Fibroblast of gingiva (primary cell): ENCODE data around the gene ATP10A.

Source experiments
- DNase-seq: peaks from one replicate; pipeline ENCODE4 v3.0.0-alpha.2; 2011; ENCODE audit warnings: low read depth

The ATP10A gene

DNA sequence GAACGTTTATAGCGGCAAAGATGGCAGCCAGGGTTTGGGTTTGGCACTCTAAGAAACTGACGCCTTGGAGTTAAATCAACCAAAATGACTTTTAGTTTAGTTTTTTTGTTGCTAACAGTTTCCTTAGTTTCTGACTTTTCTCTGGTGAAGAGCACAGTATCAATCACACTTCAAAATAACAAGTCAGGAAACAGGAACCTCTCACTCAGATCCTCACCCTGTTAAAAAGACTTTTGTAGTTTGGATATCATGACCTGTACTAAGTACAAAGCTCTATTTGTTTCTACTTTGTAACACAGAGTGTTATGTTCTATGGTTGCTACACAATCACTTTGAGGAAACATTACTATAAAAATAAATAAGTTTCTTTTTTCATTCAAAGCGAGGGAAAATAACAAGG, 51.1 kb downstream of the ATP10A start:
- DNase-seq, result no peak

DNA sequence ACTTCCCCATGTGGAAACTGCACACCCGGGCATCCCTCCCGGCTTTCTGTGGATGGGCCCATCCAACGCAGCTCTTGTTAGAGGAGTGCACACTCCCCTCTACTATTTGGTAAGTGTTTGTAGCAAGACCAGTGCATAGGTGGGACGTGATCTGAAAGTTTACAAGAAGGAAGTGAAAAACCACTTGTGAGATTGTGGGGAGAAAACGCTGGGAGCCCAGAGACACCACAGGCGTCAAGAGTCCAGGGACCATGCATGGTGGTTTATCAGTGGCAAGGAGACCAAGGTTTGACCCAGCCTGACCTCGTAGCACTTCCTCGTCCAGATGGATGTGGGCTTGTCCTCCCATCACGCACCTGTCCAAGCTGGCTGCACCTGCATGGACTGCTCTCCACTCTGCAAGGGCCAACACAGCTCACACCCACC, 51.6 kb downstream of the ATP10A start:
- DNase-seq, result no peak

DNA sequence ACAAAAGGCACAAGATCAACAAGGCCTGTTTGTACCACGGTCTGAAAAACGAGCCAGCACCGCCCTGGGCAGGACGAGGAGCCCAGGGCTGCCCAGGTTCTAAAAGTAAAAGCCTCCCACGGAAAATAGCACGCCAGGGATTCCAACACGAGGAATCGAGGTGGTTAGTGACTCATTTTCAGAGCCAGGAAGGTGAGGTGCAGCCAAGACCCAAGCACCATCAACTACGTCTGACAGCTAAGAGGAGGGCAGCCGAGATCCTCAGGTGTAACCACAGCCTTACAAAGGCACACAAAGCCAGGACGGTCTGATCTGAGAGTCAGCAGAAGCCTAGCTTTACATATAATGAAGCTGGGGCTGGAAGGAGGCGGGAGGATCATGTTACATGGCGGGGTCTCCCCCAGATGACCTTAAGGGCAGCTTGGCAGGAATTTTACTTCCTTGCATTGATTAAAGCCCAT, 52.5 kb downstream of the ATP10A start:
- no peak for DNase-seq

DNA sequence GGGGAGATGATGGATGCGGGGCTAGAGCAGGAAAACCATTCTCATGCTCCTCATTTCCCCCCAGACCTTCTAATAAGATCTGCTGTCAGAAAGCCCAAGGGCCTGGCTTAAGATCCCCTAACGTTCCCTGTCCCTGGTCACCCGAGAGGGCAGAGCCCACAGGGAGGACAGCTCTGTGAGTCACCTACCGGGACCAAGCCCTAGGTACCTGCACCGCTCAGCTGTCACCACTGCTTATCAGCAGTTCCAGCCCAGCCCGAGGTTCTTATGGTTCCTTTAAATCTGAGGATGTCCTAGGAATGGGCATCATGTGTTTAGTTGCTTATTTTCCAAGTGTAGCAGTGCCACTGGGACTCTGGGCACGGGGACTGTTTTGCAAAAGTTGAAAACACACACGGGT, 53.0 kb downstream of the ATP10A start:
- no peak for DNase-seq

DNA sequence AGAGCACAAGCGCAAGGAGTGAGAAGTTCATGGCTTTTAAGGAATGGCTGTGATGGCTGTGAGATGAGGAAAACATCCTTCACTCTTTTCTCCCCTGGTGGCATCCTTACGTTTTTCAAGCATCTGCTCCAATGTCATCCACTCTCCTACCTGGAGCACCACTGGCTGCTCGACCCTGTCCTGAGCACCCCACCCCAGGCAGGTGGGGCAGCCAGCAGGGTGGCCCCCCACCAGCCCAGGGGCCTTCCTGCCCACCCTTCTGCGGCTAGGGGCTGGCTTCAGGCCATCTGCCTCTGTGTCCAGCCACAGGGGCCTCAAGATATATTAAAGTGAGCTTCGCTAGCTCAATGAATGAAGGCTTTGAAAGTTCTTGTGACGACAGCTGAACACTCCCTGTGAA, 56.1 kb downstream of the ATP10A start:
- DNase-seq, result no peak

DNA sequence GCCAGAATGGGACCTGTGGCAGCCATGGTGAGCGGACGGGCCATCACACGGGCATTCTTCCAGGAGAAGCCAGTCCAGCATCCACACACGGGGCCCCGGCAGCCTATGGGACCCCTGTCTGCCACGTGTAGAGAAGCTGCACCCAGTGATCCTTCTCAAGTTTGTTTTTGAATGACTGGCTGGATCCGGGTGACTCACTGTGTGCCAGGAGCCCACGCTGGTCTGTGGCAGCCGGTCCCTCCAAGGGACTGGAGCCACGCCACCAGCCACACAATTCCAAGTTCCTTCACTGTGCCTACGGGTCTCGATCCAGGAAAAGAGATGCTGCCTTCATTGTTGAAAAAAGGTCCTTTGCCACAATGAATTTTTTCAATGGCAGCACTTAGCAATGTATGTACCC, 58.1 kb downstream of the ATP10A start:
- DNase-seq, result peak; percentile 24

DNA sequence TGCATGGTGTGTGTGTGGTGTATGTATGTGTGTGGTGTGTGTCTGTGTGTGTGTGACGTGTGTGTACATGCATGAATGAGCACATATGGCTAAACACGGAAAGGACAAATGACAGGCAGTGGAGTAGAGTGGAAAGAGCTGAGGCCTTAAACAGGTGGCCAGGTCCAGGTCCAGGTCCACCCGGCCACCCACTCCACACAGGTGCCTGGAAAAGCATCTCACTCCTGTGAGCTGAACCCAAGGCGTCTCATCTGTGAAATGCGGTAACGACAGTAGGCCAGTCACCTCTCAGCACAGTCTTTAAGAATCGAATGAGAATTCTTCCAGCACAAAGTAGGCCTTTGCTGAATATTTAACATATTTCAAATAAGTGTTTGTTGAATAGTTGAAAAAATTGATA, 58.7 kb downstream of the ATP10A start:
- no peak for DNase-seq

DNA sequence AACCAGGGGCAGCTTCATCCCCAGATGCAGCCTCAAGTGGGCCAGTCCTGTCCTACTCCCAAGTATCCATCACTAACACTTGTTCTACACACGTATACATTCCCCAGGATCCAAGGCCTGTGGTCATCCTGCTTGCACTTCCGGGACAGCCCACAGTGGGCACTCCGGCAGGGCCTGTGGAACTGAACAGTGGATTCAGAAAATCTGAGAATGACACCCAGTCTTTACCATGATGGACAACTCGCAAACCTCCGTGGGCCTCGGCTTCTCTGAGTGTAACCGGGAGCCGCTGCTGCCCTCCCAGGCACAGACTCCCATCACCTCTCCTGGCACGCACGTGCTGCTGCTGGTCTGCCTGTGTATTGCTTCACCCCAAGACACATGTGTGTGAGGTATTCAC, 59.6 kb downstream of the ATP10A start:
- DNase-seq, result no peak

DNA sequence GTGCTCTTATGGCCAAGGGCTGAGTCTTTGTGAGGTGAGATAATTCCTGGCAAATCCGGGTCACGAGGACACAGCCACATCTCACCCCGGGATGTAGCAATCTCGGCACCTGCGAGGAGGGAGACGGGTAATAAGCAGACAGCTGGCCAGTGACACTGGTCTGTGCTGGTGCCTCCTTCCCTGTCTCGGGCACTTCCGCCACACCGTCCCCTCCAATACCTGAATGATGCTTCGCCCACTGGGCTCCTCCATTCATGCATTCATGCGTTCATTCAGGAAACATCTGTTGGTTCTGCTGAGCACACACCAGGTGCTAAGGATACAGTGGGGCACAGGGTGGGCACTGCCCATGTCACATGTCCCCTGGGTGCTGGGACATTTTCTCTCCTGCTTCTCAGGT, 60.1 kb downstream of the ATP10A start:
- DNase-seq, result no peak

DNA sequence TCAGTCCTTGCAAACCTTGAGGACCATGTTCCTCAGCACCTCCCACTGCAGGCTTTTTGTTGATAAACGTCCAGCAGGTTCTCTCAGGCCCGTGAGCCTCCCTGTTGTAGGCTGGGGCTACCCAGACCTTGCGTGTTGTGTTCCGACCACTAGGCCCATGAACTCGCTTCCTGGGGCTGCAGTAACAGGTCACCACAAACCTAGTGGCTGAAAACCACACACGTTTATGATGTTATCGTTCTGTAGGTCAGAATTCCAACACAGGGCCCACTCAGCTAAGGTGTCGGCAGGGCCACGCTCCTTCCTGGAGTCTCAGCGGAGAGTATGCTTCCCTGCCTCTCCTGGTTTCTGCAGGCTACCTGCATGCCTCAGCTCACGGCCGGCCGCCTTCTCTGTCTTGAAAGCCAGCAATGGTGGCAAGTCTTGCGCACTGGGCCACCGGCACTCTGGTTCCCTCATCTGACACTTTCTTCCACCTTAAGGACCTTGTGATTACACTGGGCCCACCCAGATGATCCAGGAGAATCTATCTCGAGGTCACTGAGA, 60.8 kb downstream of the ATP10A start:
- DNase-seq, result no peak

DNA sequence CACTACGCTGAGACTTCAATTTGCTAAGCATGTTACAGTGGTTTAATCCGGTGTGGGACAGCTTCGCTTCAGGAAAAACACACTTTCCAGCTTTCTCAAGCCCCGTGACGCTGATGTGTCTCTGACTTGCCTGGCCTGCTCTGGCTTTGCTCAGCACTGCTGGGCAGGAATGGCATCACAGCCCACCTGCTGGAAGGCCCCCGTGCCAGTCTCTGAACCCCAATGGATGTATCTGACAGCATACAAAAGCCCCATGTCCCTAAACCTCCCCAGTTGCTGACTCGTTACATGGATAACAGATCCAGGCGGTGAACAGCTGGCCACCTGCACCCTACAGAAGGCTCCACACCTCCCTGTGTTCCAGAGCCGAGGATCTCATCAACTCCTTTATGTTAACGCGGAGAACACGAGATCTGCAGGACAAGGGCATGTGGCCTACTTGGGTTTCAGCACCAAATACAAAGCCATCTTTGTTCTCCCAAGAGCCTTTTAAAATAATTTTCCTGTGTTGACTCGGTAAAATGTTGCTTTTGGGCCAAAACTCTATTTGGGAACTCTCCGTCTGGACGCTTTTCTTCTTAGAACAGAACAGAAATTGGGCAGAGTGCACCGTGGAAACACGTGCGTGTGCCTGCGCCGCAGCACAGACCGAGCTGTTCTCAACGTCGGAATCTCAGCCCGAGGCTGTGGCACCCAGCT, 61.4 kb downstream of the ATP10A start:
- DNase-seq, result no peak

DNA sequence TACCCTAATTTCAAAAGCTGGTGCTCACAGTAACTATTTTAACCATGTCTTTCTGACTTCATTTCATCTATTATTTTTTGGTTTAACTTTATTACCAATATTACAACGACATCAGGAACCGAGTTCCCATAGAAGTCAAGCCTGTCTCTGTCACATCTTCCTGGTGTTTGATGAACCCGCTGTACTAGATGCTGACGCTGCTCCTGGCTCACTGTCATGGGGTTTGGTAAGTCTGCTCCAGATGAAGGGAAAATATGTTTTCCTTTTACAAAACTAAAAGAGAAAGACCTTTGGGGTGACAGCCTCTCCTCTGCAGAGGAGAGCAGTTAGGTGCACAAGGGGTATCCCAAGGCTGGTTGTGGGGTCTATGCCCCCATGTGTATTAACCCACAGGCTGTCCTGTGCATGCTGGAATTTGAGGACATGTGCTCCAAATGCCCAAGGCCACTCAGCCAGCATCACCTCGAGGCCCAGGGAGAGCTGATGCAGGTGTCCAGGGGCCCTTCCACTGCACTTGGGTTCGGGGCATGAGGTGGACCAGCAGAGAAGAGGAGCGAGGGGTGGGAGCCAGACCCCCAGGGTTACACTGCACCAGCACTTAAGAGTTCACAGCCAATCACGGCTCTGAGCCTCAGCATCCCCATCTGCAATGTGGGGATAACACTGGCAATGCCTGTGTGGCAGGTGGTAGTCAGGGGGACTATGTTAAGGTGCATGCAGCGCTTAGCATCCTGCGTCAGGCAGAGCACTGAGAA, 62.2 kb downstream of the ATP10A start:
- DNase-seq, result no peak

DNA sequence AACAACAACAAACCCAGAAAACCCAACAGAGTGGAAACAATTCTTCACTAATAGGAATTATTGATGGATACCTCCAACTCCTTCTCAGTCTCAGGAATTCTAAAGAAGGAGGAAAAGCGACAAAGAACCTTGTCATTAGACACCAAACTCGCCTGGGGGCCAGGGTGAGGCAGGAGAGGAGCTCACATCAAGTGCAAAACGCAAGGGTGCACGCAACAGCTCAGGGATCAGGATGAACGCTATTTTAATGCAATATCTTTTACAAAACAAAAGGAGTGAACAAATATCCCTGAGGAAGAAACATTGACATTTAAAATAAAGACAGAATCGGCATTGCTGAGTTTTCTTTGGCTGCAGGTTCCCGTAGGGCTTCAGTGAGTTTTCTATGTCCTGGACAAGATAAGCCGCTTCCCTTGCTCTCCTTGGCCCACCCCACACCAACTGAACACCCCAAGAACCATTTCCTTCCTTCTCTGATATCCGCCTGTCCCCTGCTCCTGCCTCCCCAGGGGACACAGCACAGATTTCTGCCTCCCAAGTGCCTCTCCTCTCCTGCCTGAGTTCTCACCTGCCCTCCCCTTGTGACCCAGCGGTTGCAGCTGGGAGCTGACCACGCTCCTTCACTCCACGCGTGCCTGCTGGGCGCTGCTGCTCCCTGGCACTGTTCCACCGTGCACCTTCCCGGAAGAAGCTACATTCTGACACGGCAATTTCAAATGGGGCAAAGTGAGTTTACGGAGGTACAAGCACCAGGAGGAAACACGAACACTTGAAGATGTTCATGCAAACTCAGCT, 63.0 kb downstream of the ATP10A start:
- no peak for DNase-seq

DNA sequence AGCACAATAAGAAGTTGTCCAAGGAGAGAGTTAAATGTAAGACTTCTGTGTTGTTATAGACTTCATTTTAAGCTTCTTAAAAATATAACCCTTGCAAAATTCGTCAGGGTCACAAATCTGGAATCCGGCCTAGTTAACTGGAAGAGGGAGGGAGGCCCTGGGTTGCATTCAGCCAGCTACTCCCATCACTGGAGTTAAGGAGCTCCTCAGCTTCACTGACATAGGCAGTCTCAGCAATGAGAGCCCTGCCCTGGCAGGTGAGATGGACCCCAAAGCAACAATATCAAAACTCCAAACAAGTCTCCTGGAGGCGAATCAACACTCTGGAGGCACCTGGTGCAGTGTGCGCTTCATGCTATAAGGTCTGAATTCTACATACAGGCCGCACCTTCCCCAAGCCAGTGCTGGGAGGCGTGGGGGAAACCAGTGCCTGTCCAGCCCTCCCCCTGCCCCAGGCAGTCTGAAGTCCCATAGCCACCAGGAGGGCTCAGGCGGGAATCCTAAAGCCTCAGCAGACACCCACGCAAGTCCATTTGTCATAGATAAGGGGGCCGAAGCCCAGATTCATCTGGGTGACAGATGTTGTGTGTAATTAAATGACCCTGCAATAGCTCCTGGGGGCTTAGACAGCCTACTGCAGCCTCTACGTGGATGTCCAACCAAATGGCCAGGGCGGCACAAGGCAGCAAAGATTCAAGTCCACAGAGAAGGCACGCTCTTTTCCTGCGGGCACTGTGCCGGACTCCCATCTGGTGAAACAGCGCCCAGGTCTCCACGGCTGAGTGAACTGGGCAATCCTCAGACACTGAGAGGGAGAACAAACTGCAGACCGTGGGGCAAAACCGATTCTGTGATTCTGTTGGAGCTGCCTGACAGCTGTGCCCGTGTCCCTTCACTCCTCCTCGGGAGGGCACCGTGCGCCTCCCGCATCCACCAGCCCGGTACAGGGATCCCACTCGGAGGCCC, 64.9 kb downstream of the ATP10A start:
- no peak for DNase-seq

DNA sequence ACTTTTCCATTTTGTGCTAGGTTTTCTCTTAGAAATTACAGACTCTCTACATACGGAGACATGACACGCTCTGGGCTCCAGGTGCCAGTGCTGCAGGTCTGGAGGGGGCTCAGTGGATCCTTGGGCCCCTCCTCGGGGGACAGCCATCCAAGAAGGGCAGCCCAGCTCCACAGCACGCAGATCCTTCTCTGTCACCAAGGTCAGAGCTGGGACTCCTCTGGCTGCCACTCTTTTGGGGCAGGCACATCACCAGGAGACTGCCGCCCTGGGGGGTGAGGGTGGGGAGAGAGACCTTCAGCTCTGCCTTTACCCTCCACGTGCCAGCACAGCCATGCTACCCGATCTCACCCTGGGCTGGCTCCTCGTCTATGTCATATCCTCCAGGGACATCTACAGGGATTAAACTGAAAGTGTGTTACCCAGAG, 65.6 kb downstream of the ATP10A start:
- DNase-seq, result peak; percentile 48

DNA sequence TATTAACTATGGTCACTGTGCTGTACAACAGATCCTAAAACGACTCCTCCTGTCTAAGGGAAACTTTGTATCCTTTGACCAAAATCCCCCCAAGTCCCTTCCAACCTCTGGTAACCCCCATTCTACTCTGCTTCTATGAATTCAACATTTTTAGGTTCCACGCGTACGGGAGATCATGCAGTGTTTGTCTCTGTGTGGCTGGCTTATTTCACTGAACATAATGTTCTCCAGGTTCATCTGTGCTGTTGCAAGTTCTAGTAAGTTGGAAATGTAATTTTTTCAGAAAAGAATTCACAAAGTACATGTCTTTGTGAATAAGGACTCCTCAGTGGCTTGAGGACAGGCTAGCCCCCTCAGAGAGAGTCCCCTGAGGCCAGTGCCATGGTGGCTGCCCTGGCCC, 66.1 kb downstream of the ATP10A start:
- no peak for DNase-seq

DNA sequence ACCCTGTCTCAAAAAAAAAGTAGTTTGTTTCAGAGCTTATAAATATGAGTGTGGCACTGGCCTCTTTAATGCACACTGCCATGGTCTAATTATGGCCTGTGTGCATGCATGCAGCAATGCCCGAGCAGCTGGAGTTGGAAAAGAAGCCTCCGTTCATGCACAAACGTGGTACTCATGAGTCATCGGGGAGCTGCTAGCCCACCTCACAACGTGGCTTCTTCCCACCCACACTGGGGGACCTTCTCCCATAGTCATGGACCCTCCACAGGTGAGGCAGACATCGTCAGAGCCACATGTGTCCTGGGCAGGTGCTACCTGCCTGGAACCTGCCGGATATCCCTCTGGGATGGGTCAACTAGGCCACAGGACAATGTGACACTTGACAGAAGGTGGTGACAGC, 66.7 kb downstream of the ATP10A start:
- no peak for DNase-seq

DNA sequence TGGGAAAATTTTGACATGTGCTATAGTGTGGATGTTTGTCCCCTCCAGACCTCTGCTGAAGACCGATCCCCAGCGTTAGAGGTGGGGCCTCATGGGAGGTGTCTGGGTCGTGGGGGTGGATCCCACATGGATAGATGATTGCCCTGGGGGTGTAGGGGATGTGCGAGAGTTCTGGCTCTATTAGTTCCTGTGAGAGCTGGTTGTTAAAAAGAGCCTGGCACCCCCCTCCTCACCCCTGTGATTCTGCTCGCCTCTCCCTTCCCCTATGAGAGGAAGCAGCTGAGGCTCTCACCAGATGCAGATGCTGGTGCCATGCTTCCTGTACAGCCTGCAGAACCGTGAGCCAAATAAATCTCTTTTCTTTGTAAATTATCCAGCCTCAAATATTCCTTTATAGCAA, 67.4 kb downstream of the ATP10A start:
- DNase-seq, result no peak

DNA sequence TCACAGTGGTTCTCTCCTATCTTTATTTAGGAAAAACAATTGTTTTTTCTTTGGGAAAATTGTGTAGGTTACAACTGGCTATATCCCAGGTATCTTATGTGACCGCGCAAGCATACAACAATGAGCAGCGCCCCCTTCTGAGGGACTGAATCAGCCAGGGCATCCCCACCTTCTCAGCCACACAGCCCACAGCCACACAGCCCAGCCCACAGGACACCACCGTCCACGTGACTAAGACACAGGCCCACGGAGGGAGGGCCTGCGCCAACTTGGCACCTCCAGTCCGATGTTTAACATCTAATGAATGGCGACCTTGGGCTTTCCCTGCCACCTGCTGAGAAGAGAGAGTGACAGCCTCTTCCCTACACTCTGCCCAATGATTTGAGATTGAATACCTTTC, 68.1 kb downstream of the ATP10A start:
- no peak for DNase-seq

DNA sequence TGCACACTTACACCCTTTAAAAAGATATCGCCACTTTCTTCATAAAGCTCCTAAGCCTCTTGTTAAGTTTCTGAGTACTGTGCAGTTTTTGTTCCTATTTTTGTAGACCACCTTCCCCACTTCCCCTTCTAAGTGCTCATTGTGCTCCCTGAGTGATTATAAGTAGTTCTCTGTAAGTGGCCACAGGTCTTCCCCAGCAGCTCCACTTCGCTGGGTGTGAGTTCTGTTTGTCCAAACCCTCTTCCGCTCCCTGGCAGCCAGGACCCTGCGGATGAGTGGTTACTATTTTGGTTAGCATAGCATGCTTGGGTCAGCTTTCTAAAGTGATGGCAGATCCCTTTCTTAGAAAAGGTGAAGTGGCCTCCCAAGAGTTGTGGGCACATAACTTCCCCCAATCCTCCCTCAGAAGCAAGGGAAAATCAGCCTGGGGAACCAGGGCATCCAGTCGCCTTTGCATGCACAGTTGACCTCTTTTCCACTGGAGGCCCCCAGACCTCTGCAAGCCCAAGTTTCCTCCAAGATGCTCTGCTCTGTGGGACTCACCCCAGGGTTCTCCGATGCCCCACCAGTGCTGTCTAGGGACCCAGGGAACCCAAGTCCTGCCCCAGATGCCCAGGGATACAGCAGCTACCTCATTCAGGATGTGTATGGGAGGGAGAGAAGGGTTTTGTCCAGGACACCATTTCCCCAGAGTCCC, 69.6 kb downstream of the ATP10A start:
- no peak for DNase-seq

DNA sequence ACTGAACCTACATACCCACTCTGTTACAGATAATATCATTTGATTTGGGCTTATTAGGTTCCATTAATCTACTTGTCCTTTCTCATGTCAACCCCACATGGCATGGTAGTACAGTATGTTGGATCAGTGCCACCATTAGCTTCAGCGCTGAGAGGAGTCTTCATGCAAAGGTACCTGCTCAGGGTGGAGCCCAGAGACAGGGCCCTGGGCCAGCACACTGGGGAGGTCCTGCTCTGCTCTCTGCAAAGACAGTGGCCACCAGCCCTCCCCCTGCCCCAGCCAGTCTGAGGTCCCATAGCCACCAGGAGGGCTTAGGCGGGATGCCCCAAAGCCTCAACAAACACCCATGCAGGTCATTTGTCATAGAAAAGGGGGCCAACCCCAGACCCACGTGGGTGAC, 71.0 kb downstream of the ATP10A start:
- no peak for DNase-seq
